GM18498 (cell line): Measurements from ENCODE around the gene DMXL1.
"Not testable (repeated sequence)": the region's sequence is repeated elsewhere in the genome, so short reads cannot be mapped to it uniquely, and the experiment has no call there.

Experiments
- ATAC-seq: cut with Tn5 transposase; IDR thresholded peaks from one replicate; pipeline ENCODE4 v1.9.1; 2021; ENCODE audit warnings: mild to moderate bottlenecking, moderate library complexity; ENCODE audit not compliant: unreplicated experiment

Gene DMXL1

DNA sequence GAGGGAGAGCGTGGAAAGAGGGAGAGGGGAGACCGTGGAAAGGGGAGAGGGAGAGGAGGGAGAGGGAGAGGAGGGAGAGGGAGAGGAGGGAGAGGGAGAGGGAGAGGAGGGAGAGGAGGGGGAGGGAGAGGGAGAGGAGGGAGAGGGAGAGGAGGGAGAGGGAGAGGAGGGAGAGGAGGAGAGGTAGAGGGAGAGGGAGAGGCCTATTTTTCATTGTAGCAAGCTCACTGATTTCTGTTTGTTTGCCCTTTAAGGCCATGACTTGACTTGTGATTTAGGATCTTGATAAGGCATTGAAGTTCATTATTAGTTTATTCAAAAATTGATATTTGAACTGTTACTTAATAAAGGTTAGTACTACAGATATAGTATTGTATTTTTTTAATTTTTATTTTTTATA, 52.4 kb downstream of the DMXL1 start:
- ATAC-seq, result no peak

DNA sequence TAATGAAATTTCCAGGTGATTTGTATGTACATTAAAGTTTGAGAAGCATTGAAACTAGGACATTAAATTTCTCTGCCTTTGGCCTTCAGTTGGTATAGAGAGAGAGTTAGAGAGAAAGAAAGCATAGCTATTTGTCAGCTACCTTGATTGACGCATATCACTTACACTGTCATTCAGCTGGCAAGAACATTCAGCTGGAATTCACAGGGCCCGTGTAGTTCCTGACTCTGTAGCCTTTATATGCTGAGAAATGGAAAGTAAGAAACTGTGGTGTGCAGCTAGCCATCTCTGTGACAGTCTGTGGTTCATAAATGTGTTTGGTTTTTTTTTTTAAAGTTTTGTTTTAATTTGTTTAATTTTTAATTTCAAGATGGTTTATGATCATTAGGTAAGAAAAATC, 58.9 kb downstream of the DMXL1 start:
- ATAC-seq, result no peak

DNA sequence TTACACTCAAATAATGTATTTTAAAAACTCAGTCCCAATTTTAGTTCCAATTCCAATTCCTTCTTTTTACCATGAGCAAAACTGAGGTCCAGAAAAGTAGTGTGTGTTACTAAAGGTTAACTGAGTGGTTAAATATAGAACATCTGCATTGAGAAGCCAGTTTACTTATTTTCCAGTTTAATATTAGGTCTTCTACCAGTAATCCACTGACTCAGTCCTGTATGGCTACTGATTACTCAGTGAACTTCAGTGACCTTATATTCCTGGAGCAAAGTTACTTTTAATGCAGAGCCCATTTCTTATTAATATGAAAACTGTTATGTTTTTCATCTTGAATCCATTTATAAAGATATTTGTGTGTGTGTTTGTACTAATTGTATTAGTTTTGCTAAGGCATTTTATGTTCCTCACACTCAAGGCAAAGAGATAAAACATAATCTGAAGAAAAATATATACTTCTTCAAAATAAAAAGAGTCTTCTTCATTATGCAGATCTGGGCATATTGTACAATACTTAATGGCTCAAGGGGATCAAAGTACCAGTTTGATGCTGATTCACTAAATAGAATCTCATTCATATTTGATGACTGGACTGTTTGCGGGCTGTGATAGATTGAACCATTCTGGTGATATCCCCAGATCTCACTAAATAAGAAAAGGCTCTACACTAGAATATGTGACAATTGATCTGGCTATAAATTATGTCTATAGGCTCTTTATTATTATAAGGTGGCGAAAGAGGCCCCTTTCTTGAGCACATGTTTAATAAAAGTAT, 60.8 kb downstream of the DMXL1 start:
- no peak for ATAC-seq

DNA sequence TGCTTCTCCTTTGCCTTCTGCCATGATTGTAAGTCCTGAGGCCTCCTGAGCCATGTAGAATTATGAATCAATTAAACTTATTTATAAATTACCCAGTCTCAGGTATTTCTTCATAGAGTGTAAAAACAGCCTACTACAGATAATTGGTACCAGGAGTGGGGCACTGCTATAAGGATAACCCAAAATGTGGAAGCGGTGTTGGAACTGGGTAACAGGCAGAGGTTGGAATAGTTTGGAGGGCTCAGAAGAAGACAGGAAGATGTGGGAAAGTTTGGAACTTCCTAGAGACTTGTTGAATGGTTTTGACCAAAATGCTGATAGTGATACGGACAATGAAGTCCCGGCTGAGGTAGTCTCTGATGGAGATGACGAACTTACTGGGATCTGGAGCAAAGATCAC, 64.9 kb downstream of the DMXL1 start:
- not testable (repeated sequence) for ATAC-seq

DNA sequence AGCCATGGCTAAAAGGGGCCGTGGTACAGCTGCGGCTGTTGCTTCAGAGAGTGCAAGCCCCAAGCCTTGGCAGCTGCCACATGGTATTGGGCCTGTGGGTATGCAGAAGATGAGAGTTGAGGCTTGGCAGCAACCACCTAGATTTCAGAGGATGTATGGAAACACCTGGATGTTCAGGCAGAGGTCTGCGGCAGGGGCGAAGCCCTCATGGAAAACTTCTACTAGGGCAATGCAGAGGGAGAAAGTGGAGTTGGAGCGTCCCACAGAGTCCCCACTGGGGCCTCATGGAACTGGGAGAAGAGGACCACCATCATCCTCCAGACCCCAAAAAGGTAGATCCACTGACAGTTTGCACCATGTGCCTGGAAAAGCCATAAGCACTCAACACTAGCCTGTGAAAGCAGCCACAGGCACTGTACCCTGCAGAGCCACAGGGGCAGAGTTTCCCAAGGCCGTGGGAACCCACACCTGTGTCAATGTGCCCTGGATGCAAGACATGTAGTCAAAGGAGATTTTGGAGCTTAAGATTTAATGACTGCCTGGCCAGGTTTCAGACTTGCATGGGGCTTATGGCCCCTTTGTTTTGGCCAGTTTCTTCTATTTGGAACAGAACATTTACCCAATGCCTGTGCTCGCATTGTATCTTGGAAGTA, 65.9 kb downstream of the DMXL1 start:
- no peak for ATAC-seq

DNA sequence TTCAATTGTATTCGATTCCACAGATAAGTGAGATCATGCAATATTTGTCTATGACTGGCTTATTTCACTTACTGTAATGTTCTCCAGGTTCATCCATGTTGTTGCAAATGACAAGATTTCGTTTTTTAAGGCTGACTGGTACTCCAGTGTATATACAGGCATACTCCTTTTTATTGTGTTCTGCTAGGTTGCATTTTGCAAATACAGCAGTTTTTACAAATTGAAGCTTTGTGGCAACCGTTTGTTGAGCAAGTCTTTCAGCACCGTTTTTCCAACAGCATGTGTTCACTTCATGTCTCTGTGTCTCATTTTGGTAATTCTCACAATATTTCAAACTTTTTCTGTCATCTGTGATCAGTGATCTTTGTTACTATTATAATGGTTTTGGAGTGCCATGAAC, 82.7 kb downstream of the DMXL1 start:
- ATAC-seq, result no peak

DNA sequence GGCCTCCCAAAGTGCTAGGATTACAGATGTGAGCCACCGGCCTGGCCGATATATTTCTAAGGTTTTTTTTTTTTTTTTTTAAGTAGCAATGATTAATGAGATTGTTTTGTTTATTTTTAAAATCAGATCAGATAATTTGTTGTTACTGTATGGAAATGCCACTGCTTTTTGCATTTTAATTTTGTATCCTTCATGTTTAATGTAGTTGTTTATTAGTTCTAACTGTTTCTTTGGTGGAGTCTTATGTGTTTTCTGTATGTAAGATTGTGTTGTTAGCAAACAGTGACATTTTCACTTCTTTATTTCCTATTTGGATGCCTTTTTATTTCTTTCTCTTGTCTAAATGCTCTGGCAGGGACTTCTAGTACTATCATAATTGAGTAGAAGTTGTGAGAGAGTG, 87.3 kb downstream of the DMXL1 start:
- ATAC-seq, result no peak

DNA sequence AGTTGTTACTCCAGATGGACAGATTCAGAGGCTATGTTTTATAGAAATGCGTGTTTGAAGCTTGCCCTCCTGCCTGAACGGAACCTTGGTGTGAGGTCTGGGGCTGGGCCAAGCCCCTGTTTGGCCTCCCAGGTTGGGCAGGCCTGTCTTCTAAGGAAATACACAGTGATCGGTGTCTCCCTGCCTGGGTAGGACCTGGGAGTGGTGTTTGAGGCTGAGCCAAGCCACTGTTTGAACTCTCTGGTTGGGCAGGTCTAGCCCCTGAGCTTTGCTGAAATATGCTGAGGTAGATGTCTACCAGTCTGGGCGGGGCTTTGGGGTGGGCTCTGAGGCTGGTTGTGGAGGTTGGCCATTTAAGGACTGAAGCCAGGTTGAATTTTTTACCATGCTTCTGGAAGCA, 90.5 kb downstream of the DMXL1 start:
- no peak for ATAC-seq

DNA sequence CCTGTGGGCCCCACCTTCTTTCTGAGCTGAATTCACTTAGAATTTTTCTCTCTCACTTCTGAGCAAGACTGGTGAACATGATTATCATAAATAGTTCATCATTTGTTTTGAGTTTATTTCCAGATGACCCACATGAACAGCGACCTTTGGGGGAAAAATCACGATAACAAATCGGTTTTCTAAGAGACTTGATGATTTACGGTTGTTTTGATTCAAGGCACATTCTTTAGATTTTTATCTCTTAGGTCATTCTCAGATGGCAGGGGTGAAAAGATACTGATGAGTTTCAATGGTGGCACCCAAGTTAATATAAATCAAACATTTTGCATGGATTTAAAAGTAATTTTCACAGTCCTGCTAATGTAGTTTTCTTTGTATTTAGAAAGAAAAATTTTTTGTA, 95.1 kb downstream of the DMXL1 start:
- ATAC-seq, result no peak

DNA sequence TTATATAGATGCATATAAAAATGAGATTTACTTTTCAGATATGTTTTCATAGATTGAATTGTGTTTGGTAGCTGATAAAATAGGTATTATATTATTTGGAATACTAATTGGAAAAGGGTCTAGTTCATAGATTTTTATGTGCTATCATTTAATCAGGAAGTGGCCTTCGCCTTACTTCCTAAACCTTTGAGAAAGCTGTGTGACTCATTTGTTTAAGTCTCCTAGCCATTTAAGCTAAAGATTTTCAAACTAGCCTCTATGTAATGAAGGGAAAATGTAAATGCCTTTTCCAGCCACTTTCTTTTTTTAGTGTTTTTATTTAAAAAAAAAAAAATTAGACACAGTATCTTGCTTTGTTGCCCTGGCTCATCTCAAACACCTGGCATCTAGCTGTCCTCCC, 97.5 kb downstream of the DMXL1 start:
- ATAC-seq, result no peak

DNA sequence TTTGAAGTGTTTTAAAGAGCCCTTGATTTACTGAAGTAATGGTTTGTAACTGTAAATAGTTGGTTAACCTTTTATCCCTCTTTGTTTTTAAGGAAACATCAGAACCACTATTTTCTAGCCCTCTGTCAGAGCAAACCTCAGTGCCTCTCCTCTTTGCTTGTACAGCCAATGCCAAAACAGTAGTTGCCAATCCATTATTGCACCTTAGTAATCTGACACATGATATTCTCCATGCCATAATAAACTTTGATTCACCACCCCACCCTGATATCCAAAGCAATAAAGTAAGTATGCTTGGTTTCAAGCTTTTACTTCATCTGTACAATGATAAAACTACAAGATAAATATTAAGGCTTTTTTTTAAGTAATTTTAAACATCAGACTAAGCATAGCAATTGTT, 100.8 kb downstream of the DMXL1 start:
- no peak for ATAC-seq

DNA sequence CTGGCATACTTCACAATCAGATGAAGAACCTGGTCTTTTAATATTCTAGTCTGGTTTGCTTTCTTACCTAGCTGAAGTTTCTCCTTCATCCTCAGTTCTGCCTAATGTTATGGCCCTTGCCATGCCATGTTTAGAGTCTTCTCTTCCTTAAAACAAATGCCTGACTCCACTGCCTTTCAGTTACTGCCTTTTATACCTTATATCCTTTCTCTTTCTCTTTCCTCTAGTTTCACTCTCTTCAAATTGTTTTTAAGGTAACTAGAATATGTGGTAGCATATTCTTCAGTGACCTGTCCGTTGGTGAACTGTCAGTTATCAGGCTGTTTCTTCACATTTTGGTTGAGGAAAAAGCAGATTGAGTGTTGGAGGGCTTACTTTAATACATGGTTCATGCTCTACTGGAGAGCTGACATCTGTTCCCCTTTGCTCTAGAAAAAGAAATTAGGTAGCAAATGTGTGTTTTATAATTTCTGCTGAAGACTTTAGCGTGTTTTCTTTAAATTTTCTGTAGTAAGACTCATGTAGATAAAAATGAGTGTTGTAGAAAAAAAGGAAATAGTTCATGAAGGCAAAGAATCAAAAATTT, 103.8 kb downstream of the DMXL1 start:
- ATAC-seq, result no peak

DNA sequence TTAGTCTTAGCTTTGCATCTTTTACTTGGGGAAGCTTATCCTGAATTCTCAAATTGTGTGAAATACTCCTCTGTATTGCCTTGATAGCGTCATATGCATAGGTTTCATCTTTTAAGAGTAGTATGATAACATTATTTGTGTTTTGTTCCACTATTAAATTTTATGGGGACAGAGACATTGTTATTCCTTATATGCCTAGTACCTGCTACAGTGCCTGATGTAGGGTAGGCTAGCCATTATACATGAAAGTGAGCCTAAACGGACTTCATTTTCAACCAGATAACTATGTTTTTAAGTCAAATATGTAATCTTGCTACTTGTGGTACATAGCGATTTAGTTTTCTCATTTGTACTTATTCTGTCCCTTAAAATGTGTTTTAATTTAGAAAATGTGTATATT, 105.9 kb downstream of the DMXL1 start:
- no peak for ATAC-seq

DNA sequence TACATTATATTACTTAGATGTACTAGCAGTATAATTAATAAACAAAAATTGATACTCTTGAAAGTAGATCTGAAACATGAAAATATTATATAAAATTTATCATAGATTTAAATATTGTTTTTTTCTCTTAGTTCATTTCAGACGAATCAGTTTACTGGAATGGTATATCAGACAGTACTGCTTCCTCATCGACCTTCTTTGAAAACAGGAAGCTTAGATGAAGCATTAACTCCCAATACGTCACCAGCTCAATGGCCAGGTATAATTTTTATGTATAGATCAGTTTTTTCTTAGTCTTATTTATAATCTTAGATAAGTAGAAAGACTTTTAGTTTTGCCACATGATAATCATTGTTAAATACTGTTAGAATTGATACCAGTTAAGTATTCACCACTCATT, 106.3 kb downstream of the DMXL1 start:
- no peak for ATAC-seq

DNA sequence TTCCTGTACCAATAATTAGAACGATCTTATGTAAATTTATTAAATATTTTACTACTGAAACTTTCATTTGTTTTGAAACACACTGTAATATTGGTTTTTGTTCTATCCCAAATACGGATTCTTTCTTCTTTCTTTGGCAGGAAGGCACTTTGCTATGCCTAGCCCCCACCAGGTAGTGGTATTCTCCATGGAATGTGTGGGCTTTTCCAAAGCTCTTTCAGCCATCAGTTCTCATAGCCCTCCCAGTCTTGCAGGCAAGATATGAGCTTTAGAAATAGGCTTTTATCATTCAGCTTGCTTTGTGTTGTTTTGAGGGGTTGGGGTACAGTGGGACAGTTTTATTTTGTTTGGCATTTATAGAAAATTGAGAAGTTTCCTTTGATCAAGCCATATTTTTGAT, 107.5 kb downstream of the DMXL1 start:
- no peak for ATAC-seq

DNA sequence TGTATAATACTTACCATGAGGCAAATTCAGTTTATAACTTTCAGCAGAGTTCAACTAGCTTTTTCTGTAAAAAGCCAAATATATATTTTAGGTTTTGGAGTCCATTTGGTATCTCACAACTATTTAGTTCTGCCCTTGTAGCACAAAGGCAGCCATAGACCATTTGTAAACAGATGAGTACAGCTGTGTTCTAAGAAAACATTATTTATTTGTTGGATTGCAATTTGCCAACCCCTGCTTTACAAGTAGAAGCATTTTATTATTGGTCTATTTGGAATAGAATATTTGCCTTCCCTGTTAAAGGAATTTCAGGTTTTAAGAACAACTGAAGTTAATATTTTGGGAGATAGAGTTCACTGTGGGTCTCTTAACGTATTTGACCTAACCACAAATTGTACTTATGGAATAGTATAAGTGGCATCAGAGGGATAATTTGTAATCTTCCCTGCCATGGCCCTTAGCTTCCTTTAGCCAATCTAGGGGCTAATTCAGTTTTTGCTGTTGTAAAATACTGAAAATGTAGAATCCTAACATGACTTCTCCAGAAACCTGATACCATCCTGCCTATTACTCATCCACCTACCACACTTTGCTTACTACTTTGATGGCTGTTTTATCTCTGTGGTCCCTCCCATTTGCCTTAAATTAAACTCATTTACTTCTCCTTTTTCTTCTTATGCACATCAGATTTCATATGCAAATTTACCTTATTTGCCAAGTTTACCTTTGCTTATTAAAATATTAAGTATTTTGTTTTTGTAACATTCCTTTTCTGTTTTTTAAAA, 109.2 kb downstream of the DMXL1 start:
- ATAC-seq, result no peak

DNA sequence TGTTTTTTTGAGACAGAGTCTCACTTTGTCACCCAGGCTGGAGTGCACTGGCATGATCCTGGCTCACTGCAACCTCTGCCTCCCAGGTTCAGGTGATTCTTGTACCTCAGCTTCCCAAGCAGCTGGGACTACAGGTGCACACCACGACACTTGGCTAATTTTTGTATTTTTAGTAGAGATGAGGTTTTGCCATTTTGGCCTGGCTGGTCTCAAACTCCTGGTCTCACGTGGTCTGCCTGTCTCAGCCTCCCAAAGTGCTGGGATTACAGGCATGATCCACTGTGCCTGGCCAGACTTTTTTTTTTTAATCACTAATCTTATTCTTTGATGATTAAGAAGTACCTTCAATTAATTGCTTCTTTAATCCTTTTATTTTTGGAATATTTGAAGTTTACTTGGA, 114.6 kb downstream of the DMXL1 start:
- ATAC-seq, result not testable (repeated sequence)

DNA sequence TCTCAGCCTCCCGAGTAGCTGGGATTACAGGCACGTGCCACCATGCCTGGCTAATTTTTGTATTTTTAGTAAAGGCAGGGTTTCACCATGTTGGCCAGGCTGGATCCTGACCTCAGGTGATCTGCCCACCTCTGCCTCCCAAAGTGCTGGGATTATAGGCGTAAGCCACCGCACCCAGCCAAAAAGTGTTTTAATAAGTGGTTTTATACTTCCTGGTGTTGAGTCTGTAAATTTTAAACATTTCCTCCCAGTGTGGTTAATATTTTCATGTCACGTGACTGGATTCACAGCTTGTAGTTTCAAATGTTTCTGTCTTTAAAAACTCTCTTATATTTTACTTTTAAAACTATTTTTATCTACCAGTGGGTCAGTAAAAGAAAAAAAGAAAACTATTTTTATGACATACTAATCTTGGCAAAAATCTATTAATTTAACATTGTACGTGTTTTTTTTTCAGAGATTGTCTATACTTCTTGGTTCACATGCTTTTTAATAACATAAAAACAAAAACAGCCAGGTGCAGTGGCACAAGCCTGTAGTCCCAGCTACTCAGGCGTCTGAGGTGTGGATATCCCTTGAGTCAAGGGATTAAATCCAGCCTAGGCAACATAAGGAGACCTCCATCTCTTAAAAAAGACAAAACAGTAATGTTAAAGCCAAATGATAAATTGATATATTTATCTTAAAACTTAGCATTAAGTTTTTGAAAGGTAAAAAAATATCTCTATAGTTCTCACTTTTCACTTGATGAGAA, 117.1 kb downstream of the DMXL1 start:
- no peak for ATAC-seq

DNA sequence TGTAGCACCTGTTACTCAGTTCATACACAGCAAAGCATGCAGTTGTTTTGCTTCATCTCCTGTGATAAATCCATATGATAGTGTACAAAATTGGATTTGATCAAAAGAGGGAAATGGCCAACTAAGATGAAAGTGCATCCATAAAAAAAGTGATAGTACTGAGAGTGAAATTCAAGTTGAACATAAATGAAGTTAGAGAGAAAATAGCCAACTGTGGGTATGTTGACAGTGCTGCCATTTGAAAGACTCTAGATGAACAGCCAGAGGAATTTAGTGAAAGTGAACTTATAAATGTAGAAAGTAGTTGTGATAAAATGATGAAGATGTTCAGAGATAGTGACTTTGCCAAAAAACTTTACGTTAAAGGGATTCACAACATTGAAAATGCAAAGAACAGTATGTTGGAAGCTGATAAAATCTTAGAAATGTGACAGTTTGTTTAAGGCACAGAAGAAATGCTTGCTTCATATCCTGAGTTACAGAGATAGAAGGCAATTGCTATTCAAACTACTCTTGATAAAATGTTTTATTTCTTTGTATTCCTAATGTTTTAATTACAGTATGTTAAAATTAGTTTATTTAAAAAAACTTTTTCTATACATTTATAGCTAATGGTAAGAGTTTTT, 119.7 kb downstream of the DMXL1 start:
- ATAC-seq, result no peak

DNA sequence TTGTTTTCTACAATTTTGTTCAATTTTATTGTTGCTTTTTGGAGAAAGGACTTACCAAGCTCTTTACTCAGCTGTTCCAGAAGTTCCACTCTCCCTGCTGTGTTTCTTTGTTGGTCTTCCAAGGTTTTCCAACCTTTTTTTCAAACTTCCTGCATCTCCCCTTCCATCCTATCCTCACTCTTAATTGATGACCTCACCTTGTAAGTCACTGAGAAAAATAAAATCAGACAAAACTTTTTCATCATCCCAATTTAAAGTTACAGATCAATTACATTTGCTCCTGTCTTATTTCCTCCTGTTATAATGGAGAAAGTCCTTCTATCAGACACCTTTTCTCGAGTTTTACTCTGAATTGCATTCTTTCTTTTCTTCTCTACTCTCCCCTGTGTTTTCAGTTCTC, 121.1 kb downstream of the DMXL1 start:
- ATAC-seq, result no peak
